ENCODE data around the gene HTT-AS. TPM values are rescaled to one million over a fixed set of nuclear protein-coding genes. Genes with fewer than 3 reads are reported as not detected.

The HTT-AS gene
- total and polyA plus RNA-seq, 4 donors, result not detected

GRCh38 chr4:3121596-3121995 lies 47.3 kb upstream of the HTT-AS start:
- Histone ChIP-seq H3K4me3 (no peak overlapping the region), H3K9me3 (ENCODE audit: control insufficient read depth in 4 of 4, insufficient read depth in 3 of 4, low read length in 3 of 4) (no peaks in the 10 kb centered on the region), H3K36me3 (ENCODE audit: control insufficient read depth in 4 of 4, insufficient read depth in 4 of 4, low read length in 4 of 4) (peaks cover 4 to 18% (median 11%) of the 10 kb centered on the region in 4 donors), H3K27me3 (ENCODE audit: control insufficient read depth in 3 of 3, insufficient read depth in 3 of 3, low read length in 2 of 3) (no peaks in the 10 kb centered on the region), H3K9ac (ENCODE audit: insufficient read depth in 1 of 2, low read length in 2 of 2) (no peak overlapping the region), H3K27ac (ENCODE audit: low read depth in 1 of 2, low read length in 1 of 2) (peak overlapping the region in 1 of 2 donors; percentile 81), H3K4me1 (ENCODE audit: control insufficient read depth in 5 of 5, insufficient read depth in 5 of 5, low read length in 5 of 5) (peaks cover 0 to 34% (median 19%) of the 10 kb centered on the region in 5 donors)
- ATAC-seq (ENCODE audit: insufficient read depth, low FRiP score) (no peak), DNase-seq (no peak)
- no peak for TF ChIP-seq CTCF (IDR thresholded peaks at IDR 0.05; ENCODE audit: control extremely low read depth, extremely low read depth)
- 85 to 94% methylated on average over 2 of the region's 2 CpGs for WGBS, 2 donors

GRCh38 chr4:3121110-3121509 lies 46.8 kb upstream of the HTT-AS start:
- TF ChIP-seq CTCF (IDR thresholded peaks at IDR 0.05; ENCODE audit: control extremely low read depth, extremely low read depth), result no peak
- H3K4me3 ChIP-seq, result no peak overlapping the region
- DNase-seq (no peak), ATAC-seq (ENCODE audit: insufficient read depth, low FRiP score) (no peak)
- H3K9ac ChIP-seq (ENCODE audit: insufficient read depth in 1 of 2, low read length in 2 of 2), result no peak overlapping the region
- H3K9me3 ChIP-seq (ENCODE audit: control insufficient read depth in 4 of 4, insufficient read depth in 3 of 4, low read length in 3 of 4), result no peaks in the 10 kb centered on the region
- peaks cover 8 to 21% (median 14%) of the 10 kb centered on the region in 4 donors for H3K36me3 ChIP-seq (ENCODE audit: control insufficient read depth in 4 of 4, insufficient read depth in 4 of 4, low read length in 4 of 4)
- no peak overlapping the region for H3K27ac ChIP-seq (ENCODE audit: low read depth in 1 of 2, low read length in 1 of 2)
- H3K4me1 ChIP-seq (ENCODE audit: control insufficient read depth in 5 of 5, insufficient read depth in 5 of 5, low read length in 5 of 5), result peaks cover 0 to 34% (median 19%) of the 10 kb centered on the region in 5 donors
- H3K27me3 ChIP-seq (ENCODE audit: control insufficient read depth in 3 of 3, insufficient read depth in 3 of 3, low read length in 2 of 3), result no peaks in the 10 kb centered on the region
- WGBS, 2 donors, result 89 to 93% methylated on average over 9 of the region's 9 CpGs

GRCh38 chr4:3119464-3119863 lies 45.1 kb upstream of the HTT-AS start:
- Histone ChIP-seq H3K9ac (ENCODE audit: insufficient read depth in 1 of 2, low read length in 2 of 2) (no peak overlapping the region), H3K4me3 (no peak overlapping the region), H3K27ac (ENCODE audit: low read depth in 1 of 2, low read length in 1 of 2) (peak overlapping the region in 1 of 2 donors; percentile 10), H3K36me3 (ENCODE audit: control insufficient read depth in 4 of 4, insufficient read depth in 4 of 4, low read length in 4 of 4) (peaks cover 13 to 30% (median 23%) of the 10 kb centered on the region in 4 donors), H3K9me3 (ENCODE audit: control insufficient read depth in 4 of 4, insufficient read depth in 3 of 4, low read length in 3 of 4) (no peaks in the 10 kb centered on the region), H3K27me3 (ENCODE audit: control insufficient read depth in 3 of 3, insufficient read depth in 3 of 3, low read length in 2 of 3) (no peaks in the 10 kb centered on the region), H3K4me1 (ENCODE audit: control insufficient read depth in 5 of 5, insufficient read depth in 5 of 5, low read length in 5 of 5) (peaks cover 0 to 34% (median 18%) of the 10 kb centered on the region in 5 donors)
- no peak for ATAC-seq (ENCODE audit: insufficient read depth, low FRiP score)
- no peak for DNase-seq
- TF ChIP-seq CTCF (IDR thresholded peaks at IDR 0.05; ENCODE audit: control extremely low read depth, extremely low read depth), result no peak
- 83 to 87% methylated on average over 2 of the region's 2 CpGs for WGBS, 2 donors

DNA sequence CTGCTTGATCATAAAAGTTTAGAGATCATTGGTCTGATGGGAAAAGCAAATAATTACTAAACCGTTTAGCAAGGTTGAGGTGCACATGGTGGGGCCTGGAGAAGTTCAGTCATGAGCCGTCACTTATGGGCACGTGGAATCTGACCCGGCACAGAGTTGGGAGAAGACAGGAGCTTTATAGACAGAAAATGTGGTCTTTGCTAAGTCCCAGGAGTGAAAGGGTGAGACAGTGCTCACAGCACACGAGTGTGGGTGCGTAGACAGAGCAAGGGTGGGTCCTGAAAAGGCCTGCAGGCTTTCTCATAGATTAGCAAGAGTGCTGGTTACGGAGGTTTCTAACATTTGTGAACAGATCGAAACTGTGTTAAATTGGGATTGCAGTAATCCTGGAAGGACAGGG lies 44.0 kb upstream of the HTT-AS start:
- H3K9ac ChIP-seq (ENCODE audit: insufficient read depth in 1 of 2, low read length in 2 of 2), result no peak overlapping the region
- H3K27ac ChIP-seq (ENCODE audit: low read depth in 1 of 2, low read length in 1 of 2), result no peak overlapping the region
- TF ChIP-seq CTCF (IDR thresholded peaks at IDR 0.05; ENCODE audit: control extremely low read depth, extremely low read depth), result no peak
- 88 to 92% methylated on average over 8 of the region's 8 CpGs for WGBS, 2 donors
- no peak overlapping the region for H3K4me3 ChIP-seq
- ATAC-seq (ENCODE audit: insufficient read depth, low FRiP score) (no peak), DNase-seq (no peak)
- peaks cover 0 to 22% (median 11%) of the 10 kb centered on the region in 5 donors for H3K4me1 ChIP-seq (ENCODE audit: control insufficient read depth in 5 of 5, insufficient read depth in 5 of 5, low read length in 5 of 5)
- H3K27me3 ChIP-seq (ENCODE audit: control insufficient read depth in 3 of 3, insufficient read depth in 3 of 3, low read length in 2 of 3), result no peaks in the 10 kb centered on the region
- H3K36me3 ChIP-seq (ENCODE audit: control insufficient read depth in 4 of 4, insufficient read depth in 4 of 4, low read length in 4 of 4), result peaks cover 13 to 31% (median 24%) of the 10 kb centered on the region in 4 donors
- no peaks in the 10 kb centered on the region for H3K9me3 ChIP-seq (ENCODE audit: control insufficient read depth in 4 of 4, insufficient read depth in 3 of 4, low read length in 3 of 4)
